Ovary (tissue), 3 donors: ENCODE data around the gene TNNT2.

Experiments used
- POLR2A ChIP-seq: fragments of 450-650 bp; IDR thresholded peaks from one replicate; pipeline ENCODE4 v1.6.1; 2017; ENCODE audit warnings: antibody characterized with exemption, mild to moderate bottlenecking, moderate library complexity
- TF ChIP-seq, protein P1 (sequence below), 3 donors: fragments of 450-650 bp in 2 of 3; fragments of 200-600 bp in 1 of 3; IDR thresholded peaks; one replicate each; pipeline versions ENCODE4 v1.5.1 to v1.8.0; 2016 to 2022; ENCODE audit warnings: antibody characterized with exemption in 3 of 3, mild to moderate bottlenecking in 1 of 3
- donor health status: DM: no; HTN: no; CAD: no.

DNA sequence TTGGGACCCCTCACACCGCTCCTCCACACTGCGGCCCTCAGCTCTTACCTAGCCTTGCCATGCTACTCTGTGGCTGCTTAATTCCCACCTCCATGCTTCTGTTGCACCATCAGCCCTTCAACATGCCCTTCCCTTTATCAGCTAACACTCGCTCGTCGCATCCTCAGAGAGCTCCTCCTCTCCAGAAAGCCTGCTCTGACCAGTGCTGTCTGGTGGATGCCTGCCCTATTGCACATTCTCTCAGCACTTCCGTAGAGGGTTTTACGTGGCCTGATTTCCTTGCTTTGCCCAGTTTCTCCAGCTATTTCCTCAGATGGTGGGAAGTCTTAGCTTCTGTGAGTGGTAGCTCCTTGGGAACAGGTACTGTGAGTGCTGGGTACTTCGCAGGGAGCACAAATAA, 32.0 kb upstream of the TNNT2 start:
- TF ChIP-seq, protein P1, sequence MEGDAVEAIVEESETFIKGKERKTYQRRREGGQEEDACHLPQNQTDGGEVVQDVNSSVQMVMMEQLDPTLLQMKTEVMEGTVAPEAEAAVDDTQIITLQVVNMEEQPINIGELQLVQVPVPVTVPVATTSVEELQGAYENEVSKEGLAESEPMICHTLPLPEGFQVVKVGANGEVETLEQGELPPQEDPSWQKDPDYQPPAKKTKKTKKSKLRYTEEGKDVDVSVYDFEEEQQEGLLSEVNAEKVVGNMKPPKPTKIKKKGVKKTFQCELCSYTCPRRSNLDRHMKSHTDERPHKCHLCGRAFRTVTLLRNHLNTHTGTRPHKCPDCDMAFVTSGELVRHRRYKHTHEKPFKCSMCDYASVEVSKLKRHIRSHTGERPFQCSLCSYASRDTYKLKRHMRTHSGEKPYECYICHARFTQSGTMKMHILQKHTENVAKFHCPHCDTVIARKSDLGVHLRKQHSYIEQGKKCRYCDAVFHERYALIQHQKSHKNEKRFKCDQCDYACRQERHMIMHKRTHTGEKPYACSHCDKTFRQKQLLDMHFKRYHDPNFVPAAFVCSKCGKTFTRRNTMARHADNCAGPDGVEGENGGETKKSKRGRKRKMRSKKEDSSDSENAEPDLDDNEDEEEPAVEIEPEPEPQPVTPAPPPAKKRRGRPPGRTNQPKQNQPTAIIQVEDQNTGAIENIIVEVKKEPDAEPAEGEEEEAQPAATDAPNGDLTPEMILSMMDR (IDR thresholded peaks at IDR 0.05): no peak
- no peak for TF ChIP-seq POLR2A
